ENCODE data around the gene GRXCR1.

The GRXCR1 gene

GRCh38 chr4:42892413-42892812, at the start of gene GRXCR1:
Gene GRXCR1, plus strand, starts transcription at chr4:42892713. Its CDS starts 554 bp downstream, at chr4:42893267.
- DNase-seq: no peak

- no peak for DNase-seq
Measured at GRCh38 chr4:42843694-42844093, 48.8 kb upstream of the GRXCR1 start.

- DNase-seq: no peak
Measured at GRCh38 chr4:42844422-42845070, 48.0 kb upstream of the GRXCR1 start.

- no peak for DNase-seq
Measured at GRCh38 chr4:42845586-42845985, 46.9 kb upstream of the GRXCR1 start.

GRCh38 chr4:42855779-42856178, 36.7 kb upstream of the GRXCR1 start:
- no peak for DNase-seq

GRCh38 chr4:42865572-42866189, 26.8 kb upstream of the GRXCR1 start:
- DNase-seq: peak; percentile 17 to 19

- DNase-seq: no peak
Measured at GRCh38 chr4:42871261-42871660, 21.3 kb upstream of the GRXCR1 start.

GRCh38 chr4:42871671-42872290, 20.7 kb upstream of the GRXCR1 start:
- no peak for DNase-seq

- no peak for DNase-seq
Measured at GRCh38 chr4:42878863-42879262, 13.7 kb upstream of the GRXCR1 start.

- no peak for DNase-seq
Measured at GRCh38 chr4:42881253-42881652, 11.3 kb upstream of the GRXCR1 start.

- DNase-seq: no peak
Measured at GRCh38 chr4:42891644-42892043, 869 bp upstream of the GRXCR1 start.

- DNase-seq: no peak
Measured at GRCh38 chr4:42895452-42895851, 2.9 kb downstream of the GRXCR1 start.

- no peak for DNase-seq
Measured at GRCh38 chr4:42904986-42905385, 12.5 kb downstream of the GRXCR1 start.

- DNase-seq: no peak
Measured at GRCh38 chr4:42905591-42905990, 13.1 kb downstream of the GRXCR1 start.

GRCh38 chr4:42906341-42906740, 13.8 kb downstream of the GRXCR1 start:
- no peak for DNase-seq

- DNase-seq: no peak
Measured at GRCh38 chr4:42906891-42907759, 14.6 kb downstream of the GRXCR1 start.

- no peak for DNase-seq
Measured at GRCh38 chr4:42910459-42910858, 17.9 kb downstream of the GRXCR1 start.

GRCh38 chr4:42914937-42915336, 22.4 kb downstream of the GRXCR1 start:
- DNase-seq: no peak

GRCh38 chr4:42915484-42915883, 23.0 kb downstream of the GRXCR1 start:
- no peak for DNase-seq

- DNase-seq: no peak
Measured at GRCh38 chr4:42917296-42917695, 24.8 kb downstream of the GRXCR1 start.

- no peak for DNase-seq
Measured at GRCh38 chr4:42923431-42923830, 30.9 kb downstream of the GRXCR1 start.

GRCh38 chr4:42925921-42926320, 33.4 kb downstream of the GRXCR1 start:
- DNase-seq: no peak

GRCh38 chr4:42927946-42928345, 35.4 kb downstream of the GRXCR1 start:
- DNase-seq: no peak

Measured in activated CD4-positive, alpha-beta T cell treated with anti-CD3 and anti-CD28 coated beads, Interleukin-2, amount 50 U/mL, for 4 hours (primary cell).